Caco-2 (cell line): ENCODE results near the gene KCNQ5. TPM values are rescaled to one million over a fixed set of nuclear protein-coding genes. Genes with fewer than 3 reads are reported as not detected.

Source experiments
- BruUV-seq: library from RNA; stranded (reverse); fragments of 400-500 nt; replicated peaks from 2 replicates; lab custom pipeline; 2021; lab: Mats Ljungman, UMichigan
- CTCF ChIA-PET: fragments of 300-600 bp; sonication (Branson Sonifier 250); formaldehyde crosslinking; loops from one replicate; lab custom pipeline; 2022; ENCODE audit warnings: antibody characterized with exemption; lab: Charles Lee
- POLR2A ChIA-PET: fragments of 300-600 bp; sonication (Branson Sonifier 250); formaldehyde crosslinking; loops from one replicate; lab custom pipeline; 2022; ENCODE audit warnings: antibody characterized with exemption; lab: Charles Lee
- DNase-seq, 2 experiments: peaks; one replicate each; pipeline versions ENCODE4 v3.0.0 to v3.0.0-alpha.2; 2020 to 2022
- H3K27me3 ChIP-seq: replicated peaks from 2 replicates; pipeline ENCODE4 v1.6.0; 2011; ENCODE audit warnings: low read length; ENCODE audit not compliant: control insufficient read depth, insufficient read depth
- H3K36me3 ChIP-seq: 2 replicates; pipeline ENCODE4 v1.5.1; 2011; ENCODE audit warnings: low read length; ENCODE audit not compliant: control insufficient read depth, insufficient read depth
- H3K4me1 ChIP-seq: fragments of 250-450 bp; sonication (Bioruptor Pico); 2 replicates; pipeline ENCODE4 v1.5.1; 2020; ENCODE audit warnings: mild to moderate bottlenecking
- H3K4me3 ChIP-seq: 2 replicates; pipeline ENCODE4 v1.5.1; 2011; ENCODE audit warnings: low read depth, mild to moderate bottlenecking, control low read depth, low read length
- H3K9me3 ChIP-seq: fragments of 250-450 bp; sonication (Bioruptor Pico); 2 replicates; pipeline ENCODE4 v1.5.1; 2020; ENCODE audit warnings: mild to moderate bottlenecking, moderate library complexity
- H3K27ac Mint-ChIP-seq: one replicate; pipeline ENCODE4 v1.8.0; 2022; ENCODE audit warnings: mixed read lengths; ENCODE audit not compliant: unreplicated experiment
- H3K27me3 Mint-ChIP-seq: one replicate; pipeline ENCODE4 v1.8.0; 2022; ENCODE audit warnings: mixed read lengths; ENCODE audit not compliant: insufficient read depth, unreplicated experiment
- H3K36me3 Mint-ChIP-seq: one replicate; pipeline ENCODE4 v1.8.0; 2022; ENCODE audit warnings: mild to moderate bottlenecking, mixed read lengths; ENCODE audit not compliant: insufficient read depth, unreplicated experiment
- H3K4me1 Mint-ChIP-seq: one replicate; pipeline ENCODE4 v1.8.0; 2022; ENCODE audit warnings: low read depth, mixed read lengths; ENCODE audit not compliant: unreplicated experiment
- H3K4me3 Mint-ChIP-seq: one replicate; pipeline ENCODE4 v1.8.0; 2022; ENCODE audit warnings: mild to moderate bottlenecking, moderate library complexity, mixed read lengths; ENCODE audit not compliant: unreplicated experiment
- H3K9me3 Mint-ChIP-seq: one replicate; pipeline ENCODE4 v1.8.0; 2022; ENCODE audit warnings: mixed read lengths; ENCODE audit not compliant: unreplicated experiment
- intact Hi-C: fragments of 100-400 bp; cut with micrococcal nuclease; formaldehyde crosslinking; loops from one replicate; pipeline ENCODE4 v1.10.0; 2022; ENCODE audit not compliant: unreplicated experiment
- total RNA-seq: library from RNA; stranded (reverse); gene quantifications from 2 replicates; pipeline ENCODE4 v1.2.3, GENCODE V29; 2022
- TF ChIP-seq, protein P1 (sequence below), 2 experiments: fragments of 200-600 bp in 1 of 2; IDR thresholded peaks; 1 replicate in 1 of 2; 2 replicates in 1 of 2; pipeline versions ENCODE4 v1.5.1 to v1.8.0; 2011 to 2022; ENCODE audit warnings: antibody characterized with exemption in 1 of 2, control low read depth in 1 of 2, inconsistent platforms in 1 of 2, low read depth in 1 of 2, low read length in 1 of 2, mild to moderate bottlenecking in 1 of 2, moderate library complexity in 1 of 2; ENCODE audit not compliant: insufficient read depth in 1 of 2, severe bottlenecking in 1 of 2, unreplicated experiment in 1 of 2

Gene KCNQ5
- total RNA-seq, 1 experiment from 2014 or later = 0.20 TPM

- H3K9me3 Mint-ChIP-seq = no peaks in the 10 kb centered on the region
- DNase-seq = no peak
- H3K36me3 ChIP-seq = no peaks in the 10 kb centered on the region
- no peak overlapping the region for H3K27ac Mint-ChIP-seq
- peaks cover 27% of the 10 kb centered on the region for H3K27me3 Mint-ChIP-seq
- H3K9me3 ChIP-seq = no peaks in the 10 kb centered on the region
- no peak overlapping the region for H3K4me3 Mint-ChIP-seq
- H3K4me1 ChIP-seq = no peaks in the 10 kb centered on the region
- ChIA-PET CTCF (no interaction called here), POLR2A (no interaction called here)
- intact Hi-C loops = no loop called here
- no peak overlapping the region for H3K4me3 ChIP-seq
- no peaks in the 10 kb centered on the region for H3K36me3 Mint-ChIP-seq
- TF ChIP-seq, protein P1, sequence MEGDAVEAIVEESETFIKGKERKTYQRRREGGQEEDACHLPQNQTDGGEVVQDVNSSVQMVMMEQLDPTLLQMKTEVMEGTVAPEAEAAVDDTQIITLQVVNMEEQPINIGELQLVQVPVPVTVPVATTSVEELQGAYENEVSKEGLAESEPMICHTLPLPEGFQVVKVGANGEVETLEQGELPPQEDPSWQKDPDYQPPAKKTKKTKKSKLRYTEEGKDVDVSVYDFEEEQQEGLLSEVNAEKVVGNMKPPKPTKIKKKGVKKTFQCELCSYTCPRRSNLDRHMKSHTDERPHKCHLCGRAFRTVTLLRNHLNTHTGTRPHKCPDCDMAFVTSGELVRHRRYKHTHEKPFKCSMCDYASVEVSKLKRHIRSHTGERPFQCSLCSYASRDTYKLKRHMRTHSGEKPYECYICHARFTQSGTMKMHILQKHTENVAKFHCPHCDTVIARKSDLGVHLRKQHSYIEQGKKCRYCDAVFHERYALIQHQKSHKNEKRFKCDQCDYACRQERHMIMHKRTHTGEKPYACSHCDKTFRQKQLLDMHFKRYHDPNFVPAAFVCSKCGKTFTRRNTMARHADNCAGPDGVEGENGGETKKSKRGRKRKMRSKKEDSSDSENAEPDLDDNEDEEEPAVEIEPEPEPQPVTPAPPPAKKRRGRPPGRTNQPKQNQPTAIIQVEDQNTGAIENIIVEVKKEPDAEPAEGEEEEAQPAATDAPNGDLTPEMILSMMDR (IDR thresholded peaks at IDR 0.05; ENCODE audit: insufficient read depth in 1 of 2, low read depth in 1 of 2, low read length in 1 of 2, severe bottlenecking in 1 of 2, unreplicated experiment in 1 of 2) = no peak
- no peaks in the 10 kb centered on the region for H3K27me3 ChIP-seq
- BruUV-seq = no TSS peak
- no peaks in the 10 kb centered on the region for H3K4me1 Mint-ChIP-seq
Observed at GRCh38 chr6:73152966-73153757, 531.3 kb downstream of the KCNQ5 start.

DNA sequence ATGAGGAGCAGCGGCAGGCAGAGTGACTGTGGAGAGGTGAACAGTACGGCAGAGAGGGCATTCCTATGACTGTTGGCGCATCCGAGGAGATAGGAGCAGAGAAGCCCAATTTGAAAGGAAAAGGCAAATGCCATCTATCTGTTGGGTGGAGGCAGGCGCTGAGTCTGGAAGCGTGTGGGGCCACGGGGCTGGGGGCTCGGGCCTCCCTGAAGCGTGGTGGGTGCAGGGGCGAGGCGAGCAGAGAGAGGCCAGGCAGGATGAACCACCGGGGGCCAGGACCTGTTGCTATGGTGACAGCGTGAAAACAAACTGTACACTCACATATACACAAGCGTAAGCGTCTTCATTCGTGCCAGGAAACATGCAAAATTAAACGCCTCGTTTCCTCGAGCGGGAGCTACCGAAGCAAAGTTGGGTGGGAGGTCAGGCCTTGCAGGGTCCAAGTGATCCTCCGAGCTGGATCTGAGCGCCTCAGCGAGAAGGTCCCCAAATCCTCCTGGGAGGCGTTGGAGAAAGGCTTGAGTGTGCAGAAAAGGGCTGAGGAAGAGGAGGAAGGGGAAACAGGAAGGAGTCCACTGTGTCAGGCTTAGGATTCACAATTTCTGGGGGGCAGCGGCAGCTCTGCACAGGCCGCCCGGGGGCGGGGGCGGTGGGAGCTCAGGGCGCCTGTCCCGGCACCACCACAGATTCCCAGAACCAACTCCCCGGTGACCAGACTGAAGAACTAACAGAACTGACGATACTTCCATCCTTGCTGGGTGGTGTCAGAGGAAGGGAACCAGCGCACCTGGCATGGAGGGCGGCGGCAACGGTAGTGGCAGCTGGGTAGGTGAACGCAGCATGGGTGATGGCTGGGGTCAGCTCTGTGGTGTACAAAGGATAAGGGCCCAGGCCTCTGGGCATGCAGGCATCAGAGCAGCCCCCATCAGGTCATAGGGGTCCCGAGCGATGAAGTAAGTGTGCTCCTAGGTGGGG, 535.2 kb downstream of the KCNQ5 start:
- DNase-seq = no peak
- no peak overlapping the region for H3K4me3 ChIP-seq
- no peaks in the 10 kb centered on the region for H3K4me1 ChIP-seq
- Mint-ChIP-seq H3K4me3 (no peak overlapping the region), H3K4me1 (no peaks in the 10 kb centered on the region), H3K36me3 (no peaks in the 10 kb centered on the region), H3K27ac (no peak overlapping the region), H3K9me3 (no peaks in the 10 kb centered on the region), H3K27me3 (peaks cover 14% of the 10 kb centered on the region)
- intact Hi-C loops = no loop called here
- H3K36me3 ChIP-seq = no peaks in the 10 kb centered on the region
- H3K9me3 ChIP-seq = 0 out of 2 replicates have a peak, but pooled peaks cover 2% of the 10 kb centered on the region
- TF ChIP-seq, protein P1 (IDR thresholded peaks at IDR 0.05; ENCODE audit: insufficient read depth in 1 of 2, low read depth in 1 of 2, low read length in 1 of 2, severe bottlenecking in 1 of 2, unreplicated experiment in 1 of 2) = no peak
- H3K27me3 ChIP-seq = no peaks in the 10 kb centered on the region
- BruUV-seq = no TSS peak
- ChIA-PET CTCF (no interaction called here), POLR2A (no interaction called here)

- BruUV-seq = no TSS peak
- TF ChIP-seq, protein P1 (IDR thresholded peaks at IDR 0.05; ENCODE audit: insufficient read depth in 1 of 2, low read depth in 1 of 2, low read length in 1 of 2, severe bottlenecking in 1 of 2, unreplicated experiment in 1 of 2) = no peak
- no peak overlapping the region for H3K27ac Mint-ChIP-seq
- Histone ChIP-seq H3K27me3 (no peaks in the 10 kb centered on the region), H3K9me3 (0 out of 2 replicates have a peak, but pooled peaks cover 2% of the 10 kb centered on the region), H3K4me1 (no peaks in the 10 kb centered on the region), H3K36me3 (no peaks in the 10 kb centered on the region), H3K4me3 (no peak overlapping the region)
- POLR2A ChIA-PET = no interaction called here
- H3K36me3 Mint-ChIP-seq = no peaks in the 10 kb centered on the region
- no peaks in the 10 kb centered on the region for H3K9me3 Mint-ChIP-seq
- intact Hi-C loops = no loop called here
- no peak for DNase-seq
- CTCF ChIA-PET = no interaction called here
- no peaks in the 10 kb centered on the region for H3K4me1 Mint-ChIP-seq
- H3K4me3 Mint-ChIP-seq = no peak overlapping the region
- peaks cover 11% of the 10 kb centered on the region for H3K27me3 Mint-ChIP-seq
Observed at GRCh38 chr6:73157870-73158269, 536.0 kb downstream of the KCNQ5 start.
